GM19240 (cell line): ENCODE data around the gene TIMELESS.
"Not testable (repeated sequence)": the region's sequence is repeated elsewhere in the genome, so short reads cannot be mapped to it uniquely, and the experiment has no call there.

ENCODE experiments used
- DNase-seq: peaks from one replicate; pipeline ENCODE4 v3.0.0; 2011; ENCODE audit warnings: low spot score; ENCODE audit not compliant: insufficient read length

Gene TIMELESS

GRCh38 chr12:56448860-56449621, at the start of gene TIMELESS:
Gene TIMELESS, minus strand, starts transcription at chr12:56449426. Its CDS starts 15,256 bp downstream, at chr12:56434170.
- DNase-seq = peak; percentile 96

GRCh38 chr12:56498126-56498902, 49.1 kb upstream of the TIMELESS start:
- not testable (repeated sequence) for DNase-seq

- not testable (repeated sequence) for DNase-seq
Observed at GRCh38 chr12:56496704-56497103, 47.5 kb upstream of the TIMELESS start.

GRCh38 chr12:56494481-56494880, 45.3 kb upstream of the TIMELESS start:
- not testable (repeated sequence) for DNase-seq

GRCh38 chr12:56494106-56494415, 44.8 kb upstream of the TIMELESS start:
- DNase-seq = not testable (repeated sequence)

- DNase-seq = not testable (repeated sequence)
Observed at GRCh38 chr12:56493409-56494105, 44.3 kb upstream of the TIMELESS start.

GRCh38 chr12:56490360-56490759, 41.1 kb upstream of the TIMELESS start:
- no peak for DNase-seq

- DNase-seq = peak; percentile 65
Observed at GRCh38 chr12:56488041-56488955, 39.1 kb upstream of the TIMELESS start, which contains the start of gene GLS2. Gene GLS2, minus strand, starts transcription at chr12:56488161. Its CDS starts 43 bp downstream, at chr12:56488118.

- no peak for DNase-seq
Observed at GRCh38 chr12:56487448-56488040, 38.3 kb upstream of the TIMELESS start.

GRCh38 chr12:56486694-56487093, 37.5 kb upstream of the TIMELESS start:
- DNase-seq = no peak

GRCh38 chr12:56484566-56484965, 35.3 kb upstream of the TIMELESS start:
- no peak for DNase-seq

- DNase-seq = no peak
Observed at GRCh38 chr12:56479625-56480024, 30.4 kb upstream of the TIMELESS start.

GRCh38 chr12:56477521-56478225, 28.4 kb upstream of the TIMELESS start:
- DNase-seq = no peak

GRCh38 chr12:56476972-56477432, 27.8 kb upstream of the TIMELESS start:
- no peak for DNase-seq

- no peak for DNase-seq
Observed at GRCh38 chr12:56476143-56476542, 26.9 kb upstream of the TIMELESS start.

GRCh38 chr12:56474389-56474788, 25.2 kb upstream of the TIMELESS start:
- no peak for DNase-seq

- no peak for DNase-seq
Observed at GRCh38 chr12:56469007-56469930, 20.0 kb upstream of the TIMELESS start.

- peak; percentile 82 for DNase-seq
Observed at GRCh38 chr12:56468216-56469006, 19.2 kb upstream of the TIMELESS start, which contains the start of gene SPRYD4. Gene SPRYD4, plus strand, starts transcription at chr12:56468578. Its CDS starts 14 bp downstream, at chr12:56468592.
